Choroid plexus epithelial cell (primary cell): ENCODE measurements around the gene ZBTB45.

ENCODE experiments used
- DNase-seq: peaks from one replicate; pipeline ENCODE4 v3.0.0-alpha.2; 2010; ENCODE audit warnings: low read depth
- H3K4me3 ChIP-seq: 2 replicates; pipeline ENCODE4 v1.5.1; 2011; ENCODE audit warnings: low read depth, mild to moderate bottlenecking, control low read depth, low read length, moderate library complexity
- TF ChIP-seq, protein P1 (sequence below): conservative IDR thresholded peaks from 2 replicates; pipeline ENCODE4 v1.5.1; 2011; ENCODE audit warnings: low read depth, mild to moderate bottlenecking, control low read depth, inconsistent platforms, low read length, moderate library complexity

Gene ZBTB45

DNA sequence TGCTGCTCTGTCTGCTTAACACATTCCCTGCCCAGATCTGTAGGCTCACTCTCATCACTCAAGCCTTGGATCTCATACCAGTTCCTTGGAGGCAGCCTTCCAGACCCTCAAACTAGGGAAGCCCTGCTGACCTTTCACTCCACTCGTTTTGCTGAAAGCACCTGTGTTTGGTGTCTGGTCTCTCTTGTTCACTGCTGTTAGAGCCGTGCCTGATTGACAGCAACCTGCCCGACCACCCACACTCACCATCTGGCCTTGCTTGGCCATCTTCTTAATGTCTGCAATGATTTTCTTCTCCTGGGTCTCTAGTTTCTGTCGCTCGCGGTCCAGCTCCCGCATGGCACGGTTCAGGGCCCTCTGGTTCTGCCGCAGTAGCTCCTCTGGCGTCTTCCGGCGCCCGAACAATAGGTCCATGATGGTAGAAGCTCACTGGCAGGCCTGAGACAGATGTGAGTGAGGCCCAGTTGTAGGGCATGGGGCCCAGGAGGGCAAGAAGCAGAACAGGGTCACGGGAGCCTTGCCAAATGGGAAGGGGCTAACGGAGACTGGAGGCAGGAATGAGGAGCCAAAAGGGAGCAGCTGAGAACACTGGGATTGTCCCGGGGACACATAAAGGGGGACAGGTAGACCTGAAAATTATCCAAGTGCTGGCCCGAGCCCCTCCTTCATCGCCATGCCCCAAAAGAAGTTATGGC lies 34.3 kb upstream of the ZBTB45 start:
- DNase-seq, result no peak
- TF ChIP-seq, protein P1, sequence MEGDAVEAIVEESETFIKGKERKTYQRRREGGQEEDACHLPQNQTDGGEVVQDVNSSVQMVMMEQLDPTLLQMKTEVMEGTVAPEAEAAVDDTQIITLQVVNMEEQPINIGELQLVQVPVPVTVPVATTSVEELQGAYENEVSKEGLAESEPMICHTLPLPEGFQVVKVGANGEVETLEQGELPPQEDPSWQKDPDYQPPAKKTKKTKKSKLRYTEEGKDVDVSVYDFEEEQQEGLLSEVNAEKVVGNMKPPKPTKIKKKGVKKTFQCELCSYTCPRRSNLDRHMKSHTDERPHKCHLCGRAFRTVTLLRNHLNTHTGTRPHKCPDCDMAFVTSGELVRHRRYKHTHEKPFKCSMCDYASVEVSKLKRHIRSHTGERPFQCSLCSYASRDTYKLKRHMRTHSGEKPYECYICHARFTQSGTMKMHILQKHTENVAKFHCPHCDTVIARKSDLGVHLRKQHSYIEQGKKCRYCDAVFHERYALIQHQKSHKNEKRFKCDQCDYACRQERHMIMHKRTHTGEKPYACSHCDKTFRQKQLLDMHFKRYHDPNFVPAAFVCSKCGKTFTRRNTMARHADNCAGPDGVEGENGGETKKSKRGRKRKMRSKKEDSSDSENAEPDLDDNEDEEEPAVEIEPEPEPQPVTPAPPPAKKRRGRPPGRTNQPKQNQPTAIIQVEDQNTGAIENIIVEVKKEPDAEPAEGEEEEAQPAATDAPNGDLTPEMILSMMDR, result no peak
- H3K4me3 ChIP-seq, result peak overlapping the region; percentile 86

- H3K4me3 ChIP-seq, result no peak overlapping the region
- TF ChIP-seq, protein P1, result no peak
- DNase-seq, result no peak
These were observed 33.0 kb upstream of the ZBTB45 start for GRCh38 chr19:58552655-58553054.

GRCh38 chr19:58551577-58552471 lies 32.2 kb upstream of the ZBTB45 start:
- TF ChIP-seq, protein P1, result no peak
- H3K4me3 ChIP-seq, result no peak overlapping the region
- DNase-seq, result no peak

GRCh38 chr19:58551123-58551497 lies 31.5 kb upstream of the ZBTB45 start:
- DNase-seq, result no peak
- H3K4me3 ChIP-seq, result no peak overlapping the region
- TF ChIP-seq, protein P1, result no peak

- DNase-seq, result no peak
- no peak overlapping the region for H3K4me3 ChIP-seq
- TF ChIP-seq, protein P1, result no peak
These were observed 30.9 kb upstream of the ZBTB45 start for GRCh38 chr19:58550362-58551122.

DNA sequence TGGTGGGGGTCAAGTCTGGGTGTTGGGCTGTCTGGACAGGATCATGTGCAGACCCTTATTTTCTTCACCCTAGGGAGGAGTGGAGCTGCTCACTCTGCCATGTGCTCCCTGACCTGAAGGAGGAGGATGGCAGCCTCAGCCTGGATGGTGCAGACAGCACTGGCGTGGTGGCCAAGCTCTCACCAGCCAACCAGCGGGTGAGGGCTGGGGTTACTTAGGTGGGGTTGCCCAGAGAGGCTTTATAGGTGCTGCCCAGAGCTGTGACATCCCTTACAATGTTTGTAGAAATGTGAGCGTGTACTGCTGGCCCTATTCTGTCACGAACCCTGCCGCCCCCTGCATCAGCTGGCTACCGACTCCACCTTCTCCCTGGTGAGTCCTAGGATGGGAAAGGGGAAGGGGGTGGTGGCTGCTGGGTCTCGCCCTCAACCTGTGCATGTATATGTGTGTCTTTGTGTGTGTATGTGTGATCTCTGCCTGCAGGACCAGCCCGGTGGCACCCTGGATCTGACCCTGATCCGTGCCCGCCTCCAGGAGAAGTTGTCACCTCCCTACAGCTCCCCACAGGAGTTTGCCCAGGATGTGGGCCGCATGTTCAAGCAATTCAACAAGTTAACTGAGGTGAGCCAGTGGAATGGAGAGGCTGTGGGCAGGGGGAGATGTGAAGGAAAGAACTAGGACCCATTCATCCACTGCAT lies 30.2 kb upstream of the ZBTB45 start:
- TF ChIP-seq, protein P1, result no peak
- no peak for DNase-seq
- H3K4me3 ChIP-seq, result no peak overlapping the region
